Measurements from ENCODE around the gene TGFB2. TPM values are rescaled to one million over a fixed set of nuclear protein-coding genes. Genes with fewer than 3 reads are reported as not detected.

TGFB2 gene
- total RNA-seq, 1 experiment from 2014 or later = not detected

- H3K4me3 Mint-ChIP-seq = no peak overlapping the region
- no peaks in the 10 kb centered on the region for H3K27me3 ChIP-seq (ENCODE audit: insufficient read depth, low read length)
- no peak overlapping the region for H3T11ph ChIP-seq (ENCODE audit: low read length)
- no peak overlapping the region for H3K4ac ChIP-seq (ENCODE audit: low read depth, low read length)
- no peaks in the 10 kb centered on the region for H3K79me1 ChIP-seq (ENCODE audit: insufficient read depth, low read depth, low read length, poor library complexity, severe bottlenecking)
- H2AFZ ChIP-seq (ENCODE audit: low read length) = no peak overlapping the region
- H4K5ac ChIP-seq (ENCODE audit: insufficient read length, low read depth, low read length) = no peak overlapping the region
- no peak overlapping the region for H2AK5ac ChIP-seq (ENCODE audit: insufficient read length, low read length)
- no peaks in the 10 kb centered on the region for H4K20me1 ChIP-seq (ENCODE audit: control insufficient read depth, insufficient read depth, insufficient read length)
- H3K4me2 ChIP-seq (ENCODE audit: insufficient read depth, insufficient read length, low read length) = no peak overlapping the region
- H3K27ac Mint-ChIP-seq = no peak overlapping the region
- H3K14ac ChIP-seq (ENCODE audit: insufficient read depth, low read length) = no peak overlapping the region
- no peaks in the 10 kb centered on the region for H3K27me3 Mint-ChIP-seq (ENCODE audit: low read depth)
- no peaks in the 10 kb centered on the region for H3K79me2 ChIP-seq (ENCODE audit: insufficient read depth, low read length)
- no peak overlapping the region for H2BK12ac ChIP-seq (ENCODE audit: insufficient read length, low read depth, low read length)
- no peaks in the 10 kb centered on the region for H3K23me2 ChIP-seq (ENCODE audit: insufficient read length, low read depth, low read length, poor library complexity, severe bottlenecking)
- H2BK5ac ChIP-seq (ENCODE audit: insufficient read length, low read length) = no peak overlapping the region
- no peak for DNase-seq
- H3K23ac ChIP-seq (ENCODE audit: insufficient read length, low read depth, low read length) = no peak overlapping the region
- H3K56ac ChIP-seq (ENCODE audit: insufficient read length, low read depth, low read length) = no peak overlapping the region
- no peaks in the 10 kb centered on the region for H3K36me3 Mint-ChIP-seq (ENCODE audit: insufficient read depth in 1 of 3, low read depth in 3 of 3)
- WGBS (ENCODE audit: extremely low coverage, insufficient read length, low lambda C conversion rate) = no CpG with 5 or more reads among the region's 5 CpGs
- TF ChIP-seq, protein P1, sequence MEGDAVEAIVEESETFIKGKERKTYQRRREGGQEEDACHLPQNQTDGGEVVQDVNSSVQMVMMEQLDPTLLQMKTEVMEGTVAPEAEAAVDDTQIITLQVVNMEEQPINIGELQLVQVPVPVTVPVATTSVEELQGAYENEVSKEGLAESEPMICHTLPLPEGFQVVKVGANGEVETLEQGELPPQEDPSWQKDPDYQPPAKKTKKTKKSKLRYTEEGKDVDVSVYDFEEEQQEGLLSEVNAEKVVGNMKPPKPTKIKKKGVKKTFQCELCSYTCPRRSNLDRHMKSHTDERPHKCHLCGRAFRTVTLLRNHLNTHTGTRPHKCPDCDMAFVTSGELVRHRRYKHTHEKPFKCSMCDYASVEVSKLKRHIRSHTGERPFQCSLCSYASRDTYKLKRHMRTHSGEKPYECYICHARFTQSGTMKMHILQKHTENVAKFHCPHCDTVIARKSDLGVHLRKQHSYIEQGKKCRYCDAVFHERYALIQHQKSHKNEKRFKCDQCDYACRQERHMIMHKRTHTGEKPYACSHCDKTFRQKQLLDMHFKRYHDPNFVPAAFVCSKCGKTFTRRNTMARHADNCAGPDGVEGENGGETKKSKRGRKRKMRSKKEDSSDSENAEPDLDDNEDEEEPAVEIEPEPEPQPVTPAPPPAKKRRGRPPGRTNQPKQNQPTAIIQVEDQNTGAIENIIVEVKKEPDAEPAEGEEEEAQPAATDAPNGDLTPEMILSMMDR (conservative IDR thresholded peaks at IDR 0.05) = no peak
- H3K9me3 Mint-ChIP-seq = no peaks in the 10 kb centered on the region
- H3K4me1 ChIP-seq (ENCODE audit: insufficient read depth, low read length) = no peaks in the 10 kb centered on the region
- no peak overlapping the region for H4K8ac ChIP-seq (replicated peaks; ENCODE audit: insufficient read length, low read depth, low read length)
- no peak overlapping the region for H2BK15ac ChIP-seq (ENCODE audit: low read depth, low read length)
- H2BK20ac ChIP-seq (ENCODE audit: low read depth, low read length, poor library complexity, severe bottlenecking) = no peak overlapping the region
- no peak overlapping the region for H2BK120ac ChIP-seq (ENCODE audit: low read depth, low read length, poor library complexity, severe bottlenecking)
- H3K27ac ChIP-seq (ENCODE audit: insufficient read length, low read depth, low read length) = no peak overlapping the region
- H3K4me1 Mint-ChIP-seq = peaks cover 0 to 6% of the 10 kb centered on the region in 2 experiments; a peak in 2 of 4 replicates
- no peak overlapping the region for H3K9ac ChIP-seq (ENCODE audit: extremely low read depth, insufficient read length, low read length)
- no peak overlapping the region for H3K18ac ChIP-seq (ENCODE audit: insufficient read length, low read depth, low read length)
- H3K9me3 ChIP-seq (ENCODE audit: control insufficient read depth, low read depth, low read length) = no peaks in the 10 kb centered on the region
- no peak overlapping the region for H4K91ac ChIP-seq (ENCODE audit: insufficient read length, low read depth, low read length)
Measured at GRCh38 chr1:218474128-218474527, 129.0 kb downstream of the TGFB2 start.
